CD4-positive, CD25-positive, alpha-beta regulatory T cell (primary cell): Measurements from ENCODE around the gene ZNF692. TPM values are rescaled to one million over a fixed set of nuclear protein-coding genes. Genes with fewer than 3 reads are reported as not detected.

Experiments used
- ATAC-seq, 2 donors: fragments of 150-1000 bp; cut with Tn5 transposase; one replicate each; pipeline ENCODE4 v1.10.0; 2021; ENCODE audit warnings: low read depth in 2 of 2, moderate number of reproducible peaks in 2 of 2, moderate library complexity in 1 of 2
- DNase-seq, 3 donors: peaks; one replicate each; pipeline versions ENCODE4 v3.0.0 to v3.0.0-alpha.2; 2012 to 2022; ENCODE audit warnings: mixed read lengths in 1 of 3
- H3K27ac ChIP-seq: one replicate; pipeline ENCODE4 v1.7.0; 2013; ENCODE audit warnings: mild to moderate bottlenecking, low read length; ENCODE audit not compliant: insufficient read depth, poor library complexity, severe bottlenecking
- H3K27me3 ChIP-seq: one replicate; pipeline ENCODE4 v1.7.0; 2013; ENCODE audit warnings: low read length; ENCODE audit not compliant: control insufficient read depth, insufficient read depth
- H3K36me3 ChIP-seq: one replicate; pipeline ENCODE4 v1.7.0; 2013; ENCODE audit warnings: mild to moderate bottlenecking, low read length, moderate library complexity; ENCODE audit not compliant: control insufficient read depth, insufficient read depth
- H3K4me1 ChIP-seq: 2 replicates; pipeline ENCODE4 v1.7.0; 2013; ENCODE audit warnings: mild to moderate bottlenecking, low read length; ENCODE audit not compliant: insufficient read depth, control insufficient read depth, poor library complexity, severe bottlenecking
- H3K4me3 ChIP-seq: one replicate; pipeline ENCODE4 v1.7.0; 2013; ENCODE audit warnings: low read depth, mild to moderate bottlenecking, low read length, moderate library complexity
- H3K9me3 ChIP-seq, 2 experiments: 1 replicate in 1 of 2; 2 replicates in 1 of 2; pipeline ENCODE4 v1.7.0; 2013; ENCODE audit warnings: low read length in 2 of 2, mild to moderate bottlenecking in 1 of 2, moderate library complexity in 1 of 2; ENCODE audit not compliant: control insufficient read depth in 2 of 2
- H3K27ac Mint-ChIP-seq, 3 donors: one replicate each; pipeline ENCODE4 v1.8.0; 2020 to 2022; ENCODE audit warnings: mild to moderate bottlenecking in 3 of 3, mixed read lengths in 3 of 3, moderate library complexity in 2 of 3
- H3K27me3 Mint-ChIP-seq: one replicate; pipeline ENCODE4 v1.8.0; 2022; ENCODE audit warnings: mild to moderate bottlenecking, mixed read lengths
- H3K36me3 Mint-ChIP-seq: one replicate; pipeline ENCODE4 v1.8.0; 2020; ENCODE audit warnings: mixed read lengths
- H3K4me1 Mint-ChIP-seq, 4 donors: one replicate each; pipeline ENCODE4 v1.8.0; 2020 to 2022; ENCODE audit warnings: mixed read lengths in 4 of 4, mild to moderate bottlenecking in 1 of 4
- H3K4me3 Mint-ChIP-seq, 4 donors: one replicate each; pipeline ENCODE4 v1.8.0; 2020 to 2022; ENCODE audit warnings: mild to moderate bottlenecking in 4 of 4, mixed read lengths in 4 of 4, moderate library complexity in 3 of 4
- H3K9me3 Mint-ChIP-seq, 7 donors: one replicate each; pipeline ENCODE4 v1.8.0; 2020 to 2022; ENCODE audit warnings: mixed read lengths in 7 of 7, mild to moderate bottlenecking in 3 of 7, moderate library complexity in 2 of 7
- polyA plus RNA-seq, 4 donors: library from polyadenylated mRNA; unstranded; fragments of 300-500 nt; fragmentation: Illumina TruSeq; gene quantifications; one replicate each; pipeline ENCODE4 v1.2.3, GENCODE V29; 2021
- total RNA-seq: library from RNA; stranded (reverse); gene quantifications from one replicate; pipeline ENCODE4 v1.2.3, GENCODE V29; 2022

The ZNF692 gene
- total and polyA plus RNA-seq, 5 donors from 2014 or later: 6.0 to 50.6 (median 7.7) TPM

- Histone ChIP-seq H3K36me3 (peaks cover 48% of the 10 kb centered on the region), H3K4me3 (no peak overlapping the region), H3K4me1 (peaks cover 21% of the 10 kb centered on the region), H3K9me3 (no peaks in the 10 kb centered on the region), H3K27ac (no peak overlapping the region), H3K27me3 (no peaks in the 10 kb centered on the region)
- no peaks in the 10 kb centered on the region for H3K9me3 Mint-ChIP-seq
- H3K4me1 Mint-ChIP-seq: peaks cover 8 to 33% (median 24%) of the 10 kb centered on the region in 4 donors
- DNase-seq (no peak), ATAC-seq (no peak)
- H3K4me3 Mint-ChIP-seq: no peak overlapping the region
- no peaks in the 10 kb centered on the region for H3K27me3 Mint-ChIP-seq
- H3K27ac Mint-ChIP-seq: no peak overlapping the region
- H3K36me3 Mint-ChIP-seq: peaks cover 41% of the 10 kb centered on the region
Measured at GRCh38 chr1:248813546-248813945, 45.3 kb downstream of the ZNF692 start.

- Histone ChIP-seq H3K4me3 (no peak overlapping the region), H3K9me3 (no peaks in the 10 kb centered on the region), H3K36me3 (peaks cover 48% of the 10 kb centered on the region), H3K27ac (no peak overlapping the region), H3K27me3 (no peaks in the 10 kb centered on the region), H3K4me1 (peaks cover 19% of the 10 kb centered on the region)
- ATAC-seq (no peak), DNase-seq (no peak)
- Mint-ChIP-seq H3K27me3 (no peaks in the 10 kb centered on the region), H3K9me3 (no peaks in the 10 kb centered on the region), H3K4me3 (no peak overlapping the region), H3K36me3 (peaks cover 41% of the 10 kb centered on the region), H3K4me1 (peaks cover 8 to 26% (median 19%) of the 10 kb centered on the region in 4 donors), H3K27ac (no peak overlapping the region)
Measured at GRCh38 chr1:248812736-248813425, 46.0 kb downstream of the ZNF692 start.

DNA sequence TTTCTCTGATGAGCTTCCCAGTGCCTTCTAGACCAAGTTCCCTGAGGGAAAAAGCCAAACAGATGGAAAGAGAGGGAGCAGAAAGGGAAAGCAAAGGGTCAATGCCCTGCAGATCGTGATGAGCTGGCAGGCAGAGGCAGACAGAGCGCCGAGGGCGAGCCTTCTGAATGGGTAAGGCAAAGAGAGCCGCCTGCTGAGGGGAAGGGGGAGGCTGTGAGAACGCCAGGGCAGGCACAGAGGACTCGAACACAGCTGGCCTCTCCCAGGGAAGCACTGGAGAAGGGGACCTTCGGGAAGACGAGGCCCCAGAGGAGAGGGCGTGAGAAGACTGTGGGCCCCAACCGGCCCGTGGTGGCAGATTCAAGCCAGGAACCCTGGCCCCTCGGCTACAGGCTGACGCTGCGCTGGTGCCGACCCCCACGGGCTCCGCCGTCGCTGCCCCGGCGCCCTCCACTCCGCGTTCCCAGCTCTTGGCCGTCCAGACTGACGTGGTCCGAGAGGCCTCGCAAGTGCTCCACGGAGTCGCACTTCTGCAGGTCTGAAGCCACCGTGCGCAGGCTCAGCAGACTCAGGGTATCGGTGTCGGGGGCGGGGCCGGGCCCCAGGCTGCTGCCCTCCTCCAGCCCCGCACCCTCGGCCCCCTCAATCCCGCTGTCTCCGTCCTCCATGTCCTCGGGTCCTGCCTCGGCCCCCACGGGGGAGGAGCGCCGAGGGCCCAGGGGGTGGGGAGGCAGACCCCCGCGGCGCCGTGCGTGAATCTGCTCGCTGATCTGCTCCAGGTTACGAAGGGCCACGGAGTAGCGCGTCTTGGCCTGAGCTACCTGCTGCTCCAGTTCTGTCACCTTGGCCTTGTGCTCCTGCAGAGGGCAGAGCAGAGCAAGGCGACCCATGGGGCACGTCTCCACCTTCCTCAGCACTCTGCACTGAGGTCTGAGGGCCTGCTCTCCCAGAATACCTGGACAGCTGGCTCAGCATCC lies 47.1 kb downstream of the ZNF692 start:
- ATAC-seq (no peak), DNase-seq (peak in 1 of 3 donors; percentile 22)
- H3K27me3 ChIP-seq: no peaks in the 10 kb centered on the region
- H3K27ac Mint-ChIP-seq: peak overlapping the region in 1 of 3 donors; percentile 73
- no peak overlapping the region for H3K27ac ChIP-seq
- no peaks in the 10 kb centered on the region for H3K9me3 ChIP-seq
- H3K27me3 Mint-ChIP-seq: no peaks in the 10 kb centered on the region
- peaks cover 9% of the 10 kb centered on the region for H3K4me1 ChIP-seq
- H3K4me3 ChIP-seq: no peak overlapping the region
- H3K4me3 Mint-ChIP-seq: peak overlapping the region in 1 of 4 donors; percentile 64
- H3K9me3 Mint-ChIP-seq: no peaks in the 10 kb centered on the region
- peaks cover 43% of the 10 kb centered on the region for H3K36me3 ChIP-seq
- peaks cover 41% of the 10 kb centered on the region for H3K36me3 Mint-ChIP-seq
- peaks cover 8 to 20% (median 11%) of the 10 kb centered on the region in 4 donors for H3K4me1 Mint-ChIP-seq

- Mint-ChIP-seq H3K27me3 (no peaks in the 10 kb centered on the region), H3K4me1 (peaks cover 6 to 12% (median 7%) of the 10 kb centered on the region in 4 donors), H3K27ac (no peak overlapping the region), H3K36me3 (peaks cover 32% of the 10 kb centered on the region), H3K4me3 (peak overlapping the region in 1 of 4 donors; percentile 64), H3K9me3 (no peaks in the 10 kb centered on the region)
- H3K36me3 ChIP-seq: peaks cover 37% of the 10 kb centered on the region
- no peaks in the 10 kb centered on the region for H3K27me3 ChIP-seq
- ATAC-seq (no peak), DNase-seq (no peak)
- H3K4me1 ChIP-seq: peaks cover under 1% of the 10 kb centered on the region
- no peak overlapping the region for H3K4me3 ChIP-seq
- no peaks in the 10 kb centered on the region for H3K9me3 ChIP-seq
- no peak overlapping the region for H3K27ac ChIP-seq
Measured at GRCh38 chr1:248810727-248811513, 48.0 kb downstream of the ZNF692 start.

GRCh38 chr1:248810000-248810726 lies 48.7 kb downstream of the ZNF692 start:
- DNase-seq (no peak), ATAC-seq (no peak)
- Mint-ChIP-seq H3K27me3 (no peaks in the 10 kb centered on the region), H3K27ac (peak overlapping the region in 2 of 3 donors; percentile 27 to 70), H3K4me3 (no peak overlapping the region), H3K36me3 (peaks cover 26% of the 10 kb centered on the region), H3K4me1 (peaks cover 0 to 8% (median 4%) of the 10 kb centered on the region in 4 donors), H3K9me3 (no peaks in the 10 kb centered on the region)
- H3K9me3 ChIP-seq: no peaks in the 10 kb centered on the region
- H3K4me3 ChIP-seq: no peak overlapping the region
- no peak overlapping the region for H3K27ac ChIP-seq
- H3K36me3 ChIP-seq: peaks cover 30% of the 10 kb centered on the region
- no peaks in the 10 kb centered on the region for H3K4me1 ChIP-seq
- H3K27me3 ChIP-seq: no peaks in the 10 kb centered on the region

GRCh38 chr1:248808876-248809275 lies 50.0 kb downstream of the ZNF692 start:
- Mint-ChIP-seq H3K9me3 (peaks cover 0 to under 1% (median 0%) of the 10 kb centered on the region in 7 donors), H3K27ac (no peak overlapping the region), H3K4me3 (no peak overlapping the region), H3K27me3 (no peaks in the 10 kb centered on the region), H3K36me3 (peaks cover 19% of the 10 kb centered on the region), H3K4me1 (peaks cover 0 to 15% (median 2%) of the 10 kb centered on the region in 4 donors)
- H3K4me1 ChIP-seq: no peaks in the 10 kb centered on the region
- H3K27ac ChIP-seq: no peak overlapping the region
- ATAC-seq (no peak), DNase-seq (no peak)
- peaks cover 18% of the 10 kb centered on the region for H3K36me3 ChIP-seq
- no peaks in the 10 kb centered on the region for H3K9me3 ChIP-seq
- no peaks in the 10 kb centered on the region for H3K27me3 ChIP-seq
- no peak overlapping the region for H3K4me3 ChIP-seq
